Duodenal mucosa (tissue), 2 donors: ENCODE data around the gene MORN5.

Experiments used
- H3K27ac ChIP-seq: one replicate; pipeline ENCODE4 v1.7.0; 2013; ENCODE audit warnings: low read depth, low read length
- H3K27me3 ChIP-seq, 2 donors: one replicate each; pipeline ENCODE4 v1.7.0; 2013; ENCODE audit warnings: low read length in 2 of 2, control low read depth in 1 of 2; ENCODE audit not compliant: insufficient read depth in 2 of 2, control insufficient read depth in 1 of 2
- H3K36me3 ChIP-seq, 2 donors: one replicate each; pipeline ENCODE4 v1.7.0; 2013; ENCODE audit warnings: low read length in 2 of 2, control low read depth in 1 of 2; ENCODE audit not compliant: insufficient read depth in 2 of 2, control insufficient read depth in 1 of 2
- H3K4me1 ChIP-seq, 2 donors: one replicate each; pipeline ENCODE4 v1.7.0; 2013; ENCODE audit warnings: low read length in 2 of 2, control low read depth in 1 of 2; ENCODE audit not compliant: insufficient read depth in 2 of 2, control insufficient read depth in 1 of 2
- H3K4me3 ChIP-seq, 2 donors: one replicate each; pipeline ENCODE4 v1.7.0; 2013; ENCODE audit warnings: low read length in 2 of 2, low read depth in 1 of 2
- H3K9ac ChIP-seq, 2 donors: one replicate each; pipeline ENCODE4 v1.7.0; 2013; ENCODE audit warnings: low read length in 2 of 2, low read depth in 1 of 2
- H3K9me3 ChIP-seq, 2 donors: one replicate each; pipeline ENCODE4 v1.7.0; 2013; ENCODE audit warnings: low read length in 2 of 2, control low read depth in 1 of 2; ENCODE audit not compliant: control insufficient read depth in 1 of 2

Gene MORN5

DNA sequence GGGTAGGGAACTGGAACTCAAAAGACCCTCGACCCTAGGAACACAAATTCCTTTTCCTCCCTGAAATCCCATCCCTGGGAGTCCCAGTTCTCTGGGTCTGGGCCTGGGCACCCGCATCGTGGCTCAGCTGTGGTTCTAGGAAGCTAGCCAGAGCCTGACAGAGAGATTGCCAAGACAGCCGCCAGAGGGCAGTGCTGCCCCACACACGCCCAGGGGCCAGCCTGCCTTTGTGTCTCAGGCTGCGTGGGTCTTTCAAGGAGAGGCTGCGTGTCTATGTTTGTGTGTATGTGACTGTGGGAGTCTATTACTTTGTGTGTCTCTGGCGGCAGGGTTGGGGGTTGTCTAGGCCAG lies 34.6 kb upstream of the MORN5 start:
- H3K4me1 ChIP-seq = peaks cover 4 to 14% of the 10 kb centered on the region in 2 donors
- no peaks in the 10 kb centered on the region for H3K36me3 ChIP-seq
- no peaks in the 10 kb centered on the region for H3K9me3 ChIP-seq
- H3K27me3 ChIP-seq = peaks cover 25 to 34% of the 10 kb centered on the region in 2 donors
- no peak overlapping the region for H3K27ac ChIP-seq
- H3K4me3 ChIP-seq = no peak overlapping the region
- H3K9ac ChIP-seq = no peak overlapping the region

DNA sequence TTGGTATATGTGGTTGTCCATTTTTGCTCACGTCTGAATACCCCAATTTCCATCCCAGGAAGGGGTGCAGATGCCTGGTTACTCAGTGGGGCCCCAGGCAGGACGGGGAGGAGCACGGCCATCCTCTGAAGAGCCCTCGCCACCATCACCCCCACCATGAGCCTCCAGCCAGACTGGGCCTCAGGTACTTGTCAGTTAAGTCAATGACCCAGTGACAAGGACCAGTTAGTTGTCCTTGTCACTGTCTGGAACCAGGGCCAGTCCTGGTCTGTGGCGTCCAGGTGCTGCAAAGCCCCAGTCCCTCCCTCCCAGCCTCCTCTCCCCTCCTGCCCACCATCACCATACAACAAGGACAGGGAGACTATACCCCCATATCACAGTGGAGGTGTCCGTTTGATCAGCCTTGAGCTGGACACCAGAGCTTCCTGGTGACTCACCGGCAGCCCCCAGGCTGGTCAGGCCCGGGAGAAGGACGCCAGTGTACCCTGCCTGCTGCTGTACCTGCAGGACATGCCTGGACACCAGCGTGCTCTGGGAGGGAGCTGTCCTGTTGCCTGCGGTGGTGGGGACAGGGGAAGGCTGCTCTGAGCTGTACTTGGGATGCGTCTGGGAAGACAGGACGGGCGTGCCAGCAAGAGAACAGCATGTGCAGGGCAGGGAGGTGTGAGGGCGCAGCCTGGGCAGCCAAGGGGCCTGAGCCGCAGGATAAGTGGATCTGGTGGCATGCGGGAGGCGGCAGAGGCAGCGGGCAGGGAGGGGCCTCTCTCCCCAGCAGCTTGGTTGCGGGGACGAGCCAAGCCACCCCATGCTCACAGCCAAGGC lies 34.0 kb upstream of the MORN5 start:
- Histone ChIP-seq H3K36me3 (no peaks in the 10 kb centered on the region), H3K9ac (no peak overlapping the region), H3K4me3 (peak overlapping the region in 1 of 2 donors; percentile 32), H3K27me3 (peaks cover 25 to 34% of the 10 kb centered on the region in 2 donors), H3K9me3 (no peaks in the 10 kb centered on the region), H3K27ac (no peak overlapping the region), H3K4me1 (peaks cover 4 to 14% of the 10 kb centered on the region in 2 donors)

- peaks cover 4 to 14% of the 10 kb centered on the region in 2 donors for H3K4me1 ChIP-seq
- H3K27me3 ChIP-seq = peaks cover 30 to 34% of the 10 kb centered on the region in 2 donors
- no peak overlapping the region for H3K27ac ChIP-seq
- peak overlapping the region; percentile 32 to 50 for H3K4me3 ChIP-seq
- no peak overlapping the region for H3K9ac ChIP-seq
- H3K9me3 ChIP-seq = no peaks in the 10 kb centered on the region
- no peaks in the 10 kb centered on the region for H3K36me3 ChIP-seq
These were observed 33.1 kb upstream of the MORN5 start for GRCh38 chr9:122126331-122127261.

DNA sequence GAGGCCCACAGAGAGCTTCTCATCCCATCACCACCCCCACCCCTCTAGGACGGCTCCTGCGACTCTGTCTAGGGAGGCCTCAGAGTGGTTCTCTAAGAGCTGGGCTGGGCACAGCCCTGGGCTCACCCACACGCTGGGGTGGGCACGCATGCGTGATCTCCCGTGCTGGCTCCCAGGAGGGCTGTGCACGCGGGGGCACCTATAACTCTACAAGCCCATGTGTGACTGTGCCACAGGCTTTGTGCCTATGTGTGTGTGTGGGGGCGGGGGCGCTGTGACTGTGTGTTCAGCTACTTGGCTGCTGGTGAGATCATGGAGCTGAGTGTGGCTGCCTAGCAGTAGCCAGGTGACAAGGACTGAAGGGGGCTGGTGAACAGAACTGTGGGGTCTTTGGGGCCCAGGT lies 32.3 kb upstream of the MORN5 start:
- Histone ChIP-seq H3K9ac (no peak overlapping the region), H3K4me3 (no peak overlapping the region), H3K4me1 (peaks cover 4 to 14% of the 10 kb centered on the region in 2 donors), H3K36me3 (no peaks in the 10 kb centered on the region), H3K27ac (no peak overlapping the region), H3K9me3 (no peaks in the 10 kb centered on the region), H3K27me3 (peaks cover 30 to 34% of the 10 kb centered on the region in 2 donors)

DNA sequence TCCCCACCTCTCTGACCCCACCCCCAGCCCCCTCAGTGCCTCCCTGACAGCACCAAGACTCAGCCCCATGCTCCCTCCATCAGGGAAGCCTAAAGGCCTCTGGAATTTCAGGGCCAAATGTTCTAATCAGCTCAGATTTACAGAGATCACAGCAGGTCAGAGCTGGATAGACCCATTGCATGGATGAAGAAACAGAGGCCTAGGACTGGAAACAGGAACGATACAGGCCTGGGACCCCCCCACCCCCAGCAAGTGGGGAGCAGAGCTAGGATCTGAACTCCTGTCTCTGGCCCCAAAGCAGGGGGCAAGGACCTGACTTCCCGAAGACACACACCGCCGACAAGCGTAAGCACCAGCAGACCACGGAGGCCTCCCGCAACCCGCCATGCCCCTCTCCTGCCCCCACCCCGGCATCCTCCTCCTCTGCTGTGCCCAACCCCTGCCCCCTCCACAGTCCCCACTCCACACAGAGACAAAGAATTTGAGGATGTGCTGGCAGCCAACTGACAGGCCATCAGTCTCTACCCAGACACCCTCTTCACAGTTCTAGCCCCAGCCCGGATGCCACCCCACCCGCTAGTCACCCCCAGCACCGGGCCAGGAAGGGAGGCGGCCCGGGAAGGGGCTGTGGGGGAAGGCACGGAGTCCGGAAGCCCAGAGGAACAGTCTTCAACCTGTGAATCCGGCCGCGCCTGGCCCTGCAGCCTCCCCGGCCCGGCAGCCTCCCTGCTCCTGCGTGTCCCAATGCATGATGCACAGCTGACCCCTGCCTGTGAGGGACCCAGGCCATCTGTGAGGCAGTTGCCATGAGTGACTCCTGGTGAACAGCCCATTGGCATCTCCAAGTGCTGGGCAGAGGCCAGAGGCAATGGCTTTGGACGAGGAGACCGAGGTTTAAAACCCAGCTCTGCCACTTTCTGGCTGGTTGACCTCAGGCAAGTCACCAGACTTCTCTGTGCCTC lies 31.4 kb upstream of the MORN5 start:
- Histone ChIP-seq H3K4me3 (no peak overlapping the region), H3K9me3 (no peaks in the 10 kb centered on the region), H3K27me3 (peaks cover 30 to 34% of the 10 kb centered on the region in 2 donors), H3K27ac (no peak overlapping the region), H3K9ac (no peak overlapping the region), H3K36me3 (no peaks in the 10 kb centered on the region), H3K4me1 (peaks cover 4 to 14% of the 10 kb centered on the region in 2 donors)

- Histone ChIP-seq H3K27ac (no peak overlapping the region), H3K27me3 (peaks cover 30 to 34% of the 10 kb centered on the region in 2 donors), H3K36me3 (no peaks in the 10 kb centered on the region), H3K4me1 (peaks cover 4 to 14% of the 10 kb centered on the region in 2 donors), H3K9ac (no peak overlapping the region), H3K9me3 (no peaks in the 10 kb centered on the region), H3K4me3 (no peak overlapping the region)
These were observed 30.8 kb upstream of the MORN5 start for GRCh38 chr9:122128969-122129343.

DNA sequence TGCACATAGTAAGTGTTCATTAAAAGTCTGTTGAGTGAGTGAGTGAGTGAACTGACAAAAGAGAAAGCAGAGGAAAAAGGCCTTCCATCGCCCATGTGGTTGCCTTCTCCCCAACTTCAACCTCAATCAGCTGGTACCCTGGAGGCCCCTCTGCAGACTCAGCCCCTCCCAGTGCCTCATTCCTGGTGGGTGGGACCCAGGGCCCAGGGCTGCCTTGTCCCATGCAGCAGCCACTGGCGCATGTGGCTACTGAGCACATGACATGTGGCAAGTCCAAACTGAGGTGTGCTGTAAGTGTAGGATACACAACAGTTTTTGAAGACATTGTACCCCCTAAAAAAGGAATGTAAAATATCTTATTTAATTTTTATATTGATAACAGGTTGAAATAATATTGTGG lies 29.7 kb upstream of the MORN5 start:
- no peaks in the 10 kb centered on the region for H3K36me3 ChIP-seq

GRCh38 chr9:122130837-122131236 lies 28.9 kb upstream of the MORN5 start:
- no peaks in the 10 kb centered on the region for H3K36me3 ChIP-seq
- no peak overlapping the region for H3K9ac ChIP-seq
- H3K4me3 ChIP-seq = no peak overlapping the region
- H3K4me1 ChIP-seq = peaks cover 4 to 8% of the 10 kb centered on the region in 2 donors
- no peaks in the 10 kb centered on the region for H3K9me3 ChIP-seq
- H3K27ac ChIP-seq = no peak overlapping the region
- peaks cover 17 to 18% of the 10 kb centered on the region in 2 donors for H3K27me3 ChIP-seq

More for the DNA sequence above, 29.7 kb upstream of the MORN5 start:
- no peak overlapping the region for H3K9ac ChIP-seq
- H3K27me3 ChIP-seq = peaks cover 24% of the 10 kb centered on the region in 2 donors
- no peak overlapping the region for H3K27ac ChIP-seq
- H3K9me3 ChIP-seq = no peaks in the 10 kb centered on the region
- no peak overlapping the region for H3K4me3 ChIP-seq
- H3K4me1 ChIP-seq = peaks cover 4 to 14% of the 10 kb centered on the region in 2 donors

GRCh38 chr9:122131401-122132001 lies 28.2 kb upstream of the MORN5 start:
- Histone ChIP-seq H3K36me3 (no peaks in the 10 kb centered on the region), H3K9ac (no peak overlapping the region), H3K27ac (no peak overlapping the region), H3K9me3 (no peaks in the 10 kb centered on the region), H3K4me1 (peaks cover 0 to 1% of the 10 kb centered on the region in 2 donors), H3K4me3 (no peak overlapping the region), H3K27me3 (peaks cover 10 to 11% of the 10 kb centered on the region in 2 donors)
